IPS-NIHi7 (cell line): ENCODE results near the gene OSM.

Experiments
- DNase-seq: peaks from one replicate; pipeline ENCODE4 v3.0.0; 2012; ENCODE audit warnings: mixed read lengths; ENCODE audit errors: extremely low spot score

OSM gene

GRCh38 chr22:30285176-30285845, 18.7 kb upstream of the OSM start:
- DNase-seq = no peak

GRCh38 chr22:30284666-30285065, 18.0 kb upstream of the OSM start:
- DNase-seq = no peak

GRCh38 chr22:30284172-30284571, 17.5 kb upstream of the OSM start:
- DNase-seq = no peak

GRCh38 chr22:30283342-30283741, 16.7 kb upstream of the OSM start:
- no peak for DNase-seq

GRCh38 chr22:30282616-30283046, 16.0 kb upstream of the OSM start:
- no peak for DNase-seq

- DNase-seq = no peak
These were observed 13.9 kb upstream of the OSM start for GRCh38 chr22:30280505-30280904.

- DNase-seq = no peak
These were observed 13.3 kb upstream of the OSM start for GRCh38 chr22:30279932-30280331.

- DNase-seq = no peak
These were observed 12.6 kb upstream of the OSM start for GRCh38 chr22:30279046-30279788.

- DNase-seq = no peak
These were observed 11.1 kb upstream of the OSM start for GRCh38 chr22:30277547-30278344.

GRCh38 chr22:30276039-30276438, 9.4 kb upstream of the OSM start:
- DNase-seq = no peak

GRCh38 chr22:30275625-30276024, 9.0 kb upstream of the OSM start:
- no peak for DNase-seq

- DNase-seq = no peak
These were observed 7.8 kb upstream of the OSM start for GRCh38 chr22:30274437-30274812.

- no peak for DNase-seq
These were observed 7.2 kb upstream of the OSM start for GRCh38 chr22:30273711-30274436.

GRCh38 chr22:30272781-30273601, 6.3 kb upstream of the OSM start:
- no peak for DNase-seq

GRCh38 chr22:30270832-30271231, 4.2 kb upstream of the OSM start:
- no peak for DNase-seq

- DNase-seq = no peak
These were observed 1.7 kb upstream of the OSM start for GRCh38 chr22:30268331-30268730.

- DNase-seq = no peak
These were observed 991 bp upstream of the OSM start for GRCh38 chr22:30267382-30268302.

GRCh38 chr22:30265823-30266444, 717 bp downstream of the OSM start:
- no peak for DNase-seq

- DNase-seq = no peak
These were observed 1.4 kb downstream of the OSM start for GRCh38 chr22:30265131-30265720.
